HepG2 (cell line): ENCODE results near the gene CEP63.

Experiments
- ADNP ChIP-seq: sonication (generic); formaldehyde crosslinking; IDR thresholded peaks from 2 replicates; pipeline ENCODE4 v1.4.0; 2020; ENCODE audit warnings: missing genetic modification reagents
- POLR2A ChIP-seq, 2 experiments: IDR thresholded peaks; 2 replicates each; pipeline ENCODE4 v1.6.1; 2011; ENCODE audit warnings: low read depth in 2 of 2, low read length in 2 of 2, mild to moderate bottlenecking in 1 of 2, moderate library complexity in 1 of 2; ENCODE audit not compliant: insufficient read depth in 1 of 2
- SMARCE1 ChIP-seq: fragments of 450-650 bp; IDR thresholded peaks from 2 replicates; pipeline ENCODE4 v1.6.1; 2017; ENCODE audit warnings: borderline replicate concordance
- SRF ChIP-seq: IDR thresholded peaks from 2 replicates; pipeline ENCODE4 v1.6.1; 2011; ENCODE audit warnings: mild to moderate bottlenecking, low read depth, low read length, moderate library complexity
- STAT5B ChIP-seq: sonication (generic); formaldehyde crosslinking; IDR thresholded peaks from 2 replicates; pipeline ENCODE4 v1.4.0; 2020; ENCODE audit warnings: missing genetic modification reagents
- TF ChIP-seq, protein P1 (sequence below): sonication (generic); formaldehyde crosslinking; IDR thresholded peaks from 2 replicates; pipeline ENCODE4 v1.5.0; 2020; ENCODE audit warnings: mild to moderate bottlenecking, missing genetic modification reagents, moderate library complexity
- TF ChIP-seq, protein P2 (sequence below): sonication (generic); formaldehyde crosslinking; IDR thresholded peaks from 2 replicates; pipeline ENCODE4 v1.4.0; 2020; ENCODE audit warnings: mild to moderate bottlenecking, missing genetic modification reagents
- TF ChIP-seq, protein P3 (sequence below): IDR thresholded peaks from 2 replicates; pipeline ENCODE4 v1.6.1; 2012; ENCODE audit warnings: inconsistent platforms
- TF ChIP-seq, protein P4 (sequence below): sonication (generic); formaldehyde crosslinking; IDR thresholded peaks from 2 replicates; pipeline ENCODE4 v1.5.0; 2020; ENCODE audit warnings: missing genetic modification reagents

DNA sequence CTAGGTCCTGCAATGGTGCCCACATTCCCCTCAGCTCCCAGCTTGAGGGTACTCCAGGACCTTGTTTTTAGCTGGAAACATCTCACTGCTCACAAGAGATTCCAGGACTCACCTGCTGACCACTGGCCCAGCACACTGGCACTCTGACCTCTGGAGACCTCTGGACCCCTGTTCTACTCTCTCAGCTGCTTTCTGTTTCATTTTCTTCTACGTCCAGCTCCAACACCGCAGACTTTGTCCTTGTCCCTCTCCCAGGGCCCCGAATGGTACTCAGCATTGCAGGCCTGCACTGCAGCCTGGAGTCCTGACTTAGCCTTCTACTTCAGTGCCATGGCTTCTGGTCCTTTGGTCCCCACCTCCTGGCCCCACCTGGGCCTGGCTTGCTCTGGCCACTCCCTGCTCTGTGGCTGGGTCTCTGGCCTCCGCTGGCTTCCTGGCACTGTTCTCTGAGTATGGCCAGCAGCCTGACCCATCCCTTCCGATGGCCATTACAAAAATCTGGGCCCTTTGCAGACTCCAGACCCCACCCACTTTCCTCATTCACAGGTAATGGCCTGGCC, 137.0 kb downstream of the CEP63 start:
- TF ChIP-seq STAT5B (CRISPR knock-in tag) = no peak
- TF ChIP-seq, protein P1, sequence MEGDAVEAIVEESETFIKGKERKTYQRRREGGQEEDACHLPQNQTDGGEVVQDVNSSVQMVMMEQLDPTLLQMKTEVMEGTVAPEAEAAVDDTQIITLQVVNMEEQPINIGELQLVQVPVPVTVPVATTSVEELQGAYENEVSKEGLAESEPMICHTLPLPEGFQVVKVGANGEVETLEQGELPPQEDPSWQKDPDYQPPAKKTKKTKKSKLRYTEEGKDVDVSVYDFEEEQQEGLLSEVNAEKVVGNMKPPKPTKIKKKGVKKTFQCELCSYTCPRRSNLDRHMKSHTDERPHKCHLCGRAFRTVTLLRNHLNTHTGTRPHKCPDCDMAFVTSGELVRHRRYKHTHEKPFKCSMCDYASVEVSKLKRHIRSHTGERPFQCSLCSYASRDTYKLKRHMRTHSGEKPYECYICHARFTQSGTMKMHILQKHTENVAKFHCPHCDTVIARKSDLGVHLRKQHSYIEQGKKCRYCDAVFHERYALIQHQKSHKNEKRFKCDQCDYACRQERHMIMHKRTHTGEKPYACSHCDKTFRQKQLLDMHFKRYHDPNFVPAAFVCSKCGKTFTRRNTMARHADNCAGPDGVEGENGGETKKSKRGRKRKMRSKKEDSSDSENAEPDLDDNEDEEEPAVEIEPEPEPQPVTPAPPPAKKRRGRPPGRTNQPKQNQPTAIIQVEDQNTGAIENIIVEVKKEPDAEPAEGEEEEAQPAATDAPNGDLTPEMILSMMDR = no peak
- TF ChIP-seq, protein P2, sequence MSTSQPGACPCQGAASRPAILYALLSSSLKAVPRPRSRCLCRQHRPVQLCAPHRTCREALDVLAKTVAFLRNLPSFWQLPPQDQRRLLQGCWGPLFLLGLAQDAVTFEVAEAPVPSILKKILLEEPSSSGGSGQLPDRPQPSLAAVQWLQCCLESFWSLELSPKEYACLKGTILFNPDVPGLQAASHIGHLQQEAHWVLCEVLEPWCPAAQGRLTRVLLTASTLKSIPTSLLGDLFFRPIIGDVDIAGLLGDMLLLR = no peak
- TF ChIP-seq, protein P3, sequence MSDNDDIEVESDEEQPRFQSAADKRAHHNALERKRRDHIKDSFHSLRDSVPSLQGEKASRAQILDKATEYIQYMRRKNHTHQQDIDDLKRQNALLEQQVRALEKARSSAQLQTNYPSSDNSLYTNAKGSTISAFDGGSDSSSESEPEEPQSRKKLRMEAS = no peak
- no peak for TF ChIP-seq POLR2A (IDR thresholded peaks at IDR 0.05; ENCODE audit: insufficient read depth in 1 of 2, low read depth in 2 of 2, low read length in 2 of 2)
- TF ChIP-seq, protein P4, sequence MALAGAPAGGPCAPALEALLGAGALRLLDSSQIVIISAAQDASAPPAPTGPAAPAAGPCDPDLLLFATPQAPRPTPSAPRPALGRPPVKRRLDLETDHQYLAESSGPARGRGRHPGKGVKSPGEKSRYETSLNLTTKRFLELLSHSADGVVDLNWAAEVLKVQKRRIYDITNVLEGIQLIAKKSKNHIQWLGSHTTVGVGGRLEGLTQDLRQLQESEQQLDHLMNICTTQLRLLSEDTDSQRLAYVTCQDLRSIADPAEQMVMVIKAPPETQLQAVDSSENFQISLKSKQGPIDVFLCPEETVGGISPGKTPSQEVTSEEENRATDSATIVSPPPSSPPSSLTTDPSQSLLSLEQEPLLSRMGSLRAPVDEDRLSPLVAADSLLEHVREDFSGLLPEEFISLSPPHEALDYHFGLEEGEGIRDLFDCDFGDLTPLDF (CRISPR knock-in tag) = no peak
- no peak for TF ChIP-seq SRF
- no peak for TF ChIP-seq ADNP (CRISPR knock-in tag)
- no peak for TF ChIP-seq SMARCE1
